DMS79 treated with DMSO at 0.1 percent for 48 hours (cell line): ENCODE data around the gene SYCP2L.
A peak's percentile ranks its signal among the peaks of the same experiment; 100 is the strongest.
"Not testable (repeated sequence)": the region's sequence is repeated elsewhere in the genome, so short reads cannot be mapped to it uniquely, and the experiment has no call there.

Experiments used
- DNase-seq: peaks from one replicate; lab custom pipeline; 2025; lab: John Stamatoyannopoulos, UW

Gene SYCP2L

GRCh38 chr6:10886691-10887502 is at the start of gene SYCP2L:
Gene SYCP2L, plus strand, starts transcription at chr6:10887052. Its CDS starts 75 bp downstream, at chr6:10887127.
- peak; percentile 47 for DNase-seq

GRCh38 chr6:10837622-10837994 is 49.2 kb upstream of the SYCP2L start:
- DNase-seq = no peak

- peak; percentile 51 for DNase-seq
Observed at GRCh38 chr6:10837995-10838793, 48.7 kb upstream of the SYCP2L start, which contains the start of gene MAK. Gene MAK, minus strand, starts transcription at chr6:10838539. Its CDS starts 7,891 bp downstream, at chr6:10830648.

GRCh38 chr6:10838794-10839333 is 48.0 kb upstream of the SYCP2L start:
- DNase-seq = no peak

GRCh38 chr6:10843554-10843953 is 43.3 kb upstream of the SYCP2L start:
- DNase-seq = no peak

GRCh38 chr6:10847684-10848083 is 39.2 kb upstream of the SYCP2L start:
- peak; percentile 38 for DNase-seq

- DNase-seq = no peak
Observed at GRCh38 chr6:10849901-10850300, 37.0 kb upstream of the SYCP2L start.

GRCh38 chr6:10850728-10851127 is 36.1 kb upstream of the SYCP2L start:
- DNase-seq = no peak

GRCh38 chr6:10852361-10852960 is 34.4 kb upstream of the SYCP2L start:
- DNase-seq = peak; percentile 68

- DNase-seq = not testable (repeated sequence)
Observed at GRCh38 chr6:10853849-10854300, 33.0 kb upstream of the SYCP2L start.

- no peak for DNase-seq
Observed at GRCh38 chr6:10854922-10855632, 31.8 kb upstream of the SYCP2L start.

- DNase-seq = no peak
Observed at GRCh38 chr6:10857259-10857658, 29.6 kb upstream of the SYCP2L start.

- DNase-seq = no peak
Observed at GRCh38 chr6:10861086-10861485, 25.8 kb upstream of the SYCP2L start.

GRCh38 chr6:10862361-10862760 is 24.5 kb upstream of the SYCP2L start:
- DNase-seq = peak; percentile 86

GRCh38 chr6:10863031-10863430 is 23.8 kb upstream of the SYCP2L start:
- not testable (repeated sequence) for DNase-seq

- not testable (repeated sequence) for DNase-seq
Observed at GRCh38 chr6:10866709-10867108, 20.1 kb upstream of the SYCP2L start.

- no peak for DNase-seq
Observed at GRCh38 chr6:10867952-10868351, 18.9 kb upstream of the SYCP2L start.

GRCh38 chr6:10873374-10873773 is 13.5 kb upstream of the SYCP2L start:
- DNase-seq = no peak

GRCh38 chr6:10874207-10874606 is 12.6 kb upstream of the SYCP2L start:
- DNase-seq = no peak

GRCh38 chr6:10875026-10875425 is 11.8 kb upstream of the SYCP2L start:
- DNase-seq = no peak

GRCh38 chr6:10877012-10877411 is 9.8 kb upstream of the SYCP2L start:
- no peak for DNase-seq

GRCh38 chr6:10877871-10878270 is 9.0 kb upstream of the SYCP2L start:
- no peak for DNase-seq
